HEK293 (cell line): Measurements from ENCODE around the gene SNX10.
A peak's percentile ranks its signal among the peaks of the same experiment; 100 is the strongest.

Experiments used
- CTCF ChIA-PET: fragments of 350-600 bp; formaldehyde crosslinking; extraction: SDS; loops from one replicate; lab custom pipeline; 2021; ENCODE audit warnings: antibody characterized with exemption; lab: Yijun Ruan, JAX
- POLR2A ChIA-PET: fragments of 300-600 bp; formaldehyde crosslinking; extraction: SDS; loops from one replicate; lab custom pipeline; 2020; ENCODE audit warnings: antibody characterized with exemption, inconsistent platforms; lab: Yijun Ruan, JAX
- H3K27ac ChIP-seq: fragments of 200-500 bp; sonication (Bioruptor generic); 2 replicates; pipeline ENCODE4 v1.5.1; 2014; ENCODE audit warnings: low read depth, low read length, control low read depth, inconsistent platforms; ENCODE audit errors: extremely low read depth
- H3K36me3 ChIP-seq, 2 experiments: fragments of 200-500 bp in 1 of 2; sonication (Bioruptor generic) in 1 of 2; 1 replicate in 1 of 2; 2 replicates in 1 of 2; pipeline ENCODE4 v1.5.1; 2014 to 2017; ENCODE audit warnings: inconsistent platforms in 2 of 2, low read length in 2 of 2; ENCODE audit not compliant: control insufficient read depth in 2 of 2, insufficient read depth in 1 of 2
- H3K4me1 ChIP-seq: fragments of 200-500 bp; sonication (Bioruptor generic); 2 replicates; pipeline ENCODE4 v1.5.1; 2014; ENCODE audit warnings: mild to moderate bottlenecking, low read length, inconsistent platforms; ENCODE audit not compliant: control insufficient read depth, insufficient read depth
- H3K4me3 ChIP-seq: 2 replicates; pipeline ENCODE4 v1.5.1; 2011; ENCODE audit warnings: low read depth, mild to moderate bottlenecking, control low read depth, low read length, moderate library complexity
- H3K9me3 ChIP-seq: fragments of 200-500 bp; sonication (Bioruptor generic); 2 replicates; pipeline ENCODE4 v1.5.1; 2014; ENCODE audit warnings: low read depth, low read length, inconsistent platforms; ENCODE audit not compliant: control insufficient read depth, insufficient read depth
- FEZF1 ChIP-seq: fragments of 450-650 bp; formaldehyde crosslinking; IDR thresholded peaks from 2 replicates; pipeline ENCODE4 v1.5.1; 2016; ENCODE audit warnings: missing biosample characterization, missing genetic modification characterization
- MYNN ChIP-seq: fragments of 450-650 bp; formaldehyde crosslinking; IDR thresholded peaks from 2 replicates; pipeline ENCODE4 v1.5.1; 2016; ENCODE audit warnings: missing biosample characterization, missing genetic modification characterization, borderline replicate concordance
- OSR2 ChIP-seq: fragments of 450-650 bp; formaldehyde crosslinking; IDR thresholded peaks from 2 replicates; pipeline ENCODE4 v1.5.1; 2016; ENCODE audit warnings: missing biosample characterization, missing genetic modification characterization
- WT1 ChIP-seq: fragments of 450-650 bp; formaldehyde crosslinking; IDR thresholded peaks from 2 replicates; pipeline ENCODE4 v1.5.1; 2016; ENCODE audit warnings: missing biosample characterization, missing genetic modification characterization
- ZBTB1 ChIP-seq: fragments of 450-650 bp; formaldehyde crosslinking; IDR thresholded peaks from 2 replicates; pipeline ENCODE4 v1.5.1; 2016; ENCODE audit warnings: missing biosample characterization, missing genetic modification characterization
- ZBTB44 ChIP-seq: fragments of 450-650 bp; IDR thresholded peaks from 2 replicates; pipeline ENCODE4 v1.5.1; 2018; ENCODE audit warnings: missing biosample characterization, mild to moderate bottlenecking, missing genetic modification characterization
- ZNF121 ChIP-seq: fragments of 450-650 bp; formaldehyde crosslinking; IDR thresholded peaks from 2 replicates; pipeline ENCODE4 v1.5.1; 2016; ENCODE audit warnings: missing biosample characterization, missing genetic modification characterization
- ZNF354C ChIP-seq: fragments of 450-650 bp; formaldehyde crosslinking; IDR thresholded peaks from 2 replicates; pipeline ENCODE4 v1.5.1; 2016; ENCODE audit warnings: missing biosample characterization, missing genetic modification characterization, low read depth, borderline replicate concordance
- ZNF423 ChIP-seq: fragments of 450-650 bp; formaldehyde crosslinking; IDR thresholded peaks from 2 replicates; pipeline ENCODE4 v1.5.1; 2016; ENCODE audit warnings: missing biosample characterization, missing genetic modification characterization
- ZNF529 ChIP-seq: fragments of 450-650 bp; formaldehyde crosslinking; IDR thresholded peaks from 2 replicates; pipeline ENCODE4 v1.5.1; 2017; ENCODE audit warnings: missing genetic modification characterization, missing biosample characterization; ENCODE audit not compliant: insufficient replicate concordance
- ZNF664 ChIP-seq: fragments of 450-650 bp; formaldehyde crosslinking; IDR thresholded peaks from 2 replicates; pipeline ENCODE4 v1.5.1; 2016; ENCODE audit warnings: missing biosample characterization, missing genetic modification characterization
- ZNF792 ChIP-seq: fragments of 450-650 bp; formaldehyde crosslinking; IDR thresholded peaks from 2 replicates; pipeline ENCODE4 v1.5.1; 2016; ENCODE audit warnings: missing biosample characterization, missing genetic modification characterization
- ZNF843 ChIP-seq: fragments of 450-650 bp; formaldehyde crosslinking; IDR thresholded peaks from 2 replicates; pipeline ENCODE4 v1.5.1; 2016; ENCODE audit warnings: missing biosample characterization, missing genetic modification characterization
- TF ChIP-seq, protein P1 (sequence below): fragments of 450-650 bp; formaldehyde crosslinking; IDR thresholded peaks from 2 replicates; pipeline ENCODE4 v1.5.1; 2016; ENCODE audit warnings: missing biosample characterization, missing genetic modification characterization

Gene SNX10

DNA sequence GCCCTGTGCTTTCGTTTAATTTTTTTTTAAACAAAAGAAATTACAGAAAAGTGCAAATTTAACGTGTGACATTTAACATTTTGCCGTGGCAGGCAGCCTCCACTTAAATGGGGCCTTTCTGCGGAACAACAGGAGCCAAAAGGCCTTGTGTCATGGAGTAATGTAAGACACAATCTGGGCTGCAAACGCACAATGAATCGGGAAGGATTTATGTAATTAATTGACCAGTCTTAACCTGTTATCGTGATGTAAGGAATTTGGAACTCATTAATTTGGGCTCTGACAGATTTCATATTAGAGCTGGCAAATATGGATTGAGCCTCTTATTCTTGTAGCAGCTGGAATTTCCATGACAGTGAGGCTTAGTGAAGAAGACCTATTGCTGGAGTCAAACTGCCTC lies 86.4 kb downstream of the SNX10 start (continued):
- no peak for TF ChIP-seq ZBTB1
- TF ChIP-seq MYNN (tag by site-specific recombination) = no peak
- no peak for TF ChIP-seq ZNF423 (tag by site-specific recombination)
- no peak for TF ChIP-seq ZNF354C (tag by site-specific recombination)
- TF ChIP-seq WT1 = no peak
- TF ChIP-seq ZNF792 (tag by site-specific recombination) = no peak
- no peak for TF ChIP-seq ZNF121

- Histone ChIP-seq H3K4me1 (peaks cover 18% of the 10 kb centered on the region), H3K27ac (no peak overlapping the region), H3K9me3 (no peaks in the 10 kb centered on the region)
- TF ChIP-seq ZNF843 = peak; percentile 73
- peak; percentile 54 for TF ChIP-seq FEZF1 (tag by site-specific recombination)
- peak; percentile 34; the same call in 1 of the 2 replicates for TF ChIP-seq OSR2
- TF ChIP-seq ZBTB44 (tag by site-specific recombination) = no peak
- TF ChIP-seq, all 188 proteins: peak for 3
- Histone ChIP-seq H3K36me3 (no peaks in the 10 kb centered on the region), H3K4me3 (no peak overlapping the region)
- POLR2A ChIA-PET = interaction anchor here (1.0 kb wide), 1 partner anchor 18 kb away, joined by 3 read pairs; no protein-coding TSS in a partner anchor
- CTCF ChIA-PET = interaction anchor here (0.6 to 1.6 kb wide), 3 partner anchors 121 to 764 kb away, joined by 3 to 5 read pairs (median 4); no protein-coding TSS in a partner anchor
Observed at GRCh38 chr7:26379711-26380110, 88.0 kb downstream of the SNX10 start.

DNA sequence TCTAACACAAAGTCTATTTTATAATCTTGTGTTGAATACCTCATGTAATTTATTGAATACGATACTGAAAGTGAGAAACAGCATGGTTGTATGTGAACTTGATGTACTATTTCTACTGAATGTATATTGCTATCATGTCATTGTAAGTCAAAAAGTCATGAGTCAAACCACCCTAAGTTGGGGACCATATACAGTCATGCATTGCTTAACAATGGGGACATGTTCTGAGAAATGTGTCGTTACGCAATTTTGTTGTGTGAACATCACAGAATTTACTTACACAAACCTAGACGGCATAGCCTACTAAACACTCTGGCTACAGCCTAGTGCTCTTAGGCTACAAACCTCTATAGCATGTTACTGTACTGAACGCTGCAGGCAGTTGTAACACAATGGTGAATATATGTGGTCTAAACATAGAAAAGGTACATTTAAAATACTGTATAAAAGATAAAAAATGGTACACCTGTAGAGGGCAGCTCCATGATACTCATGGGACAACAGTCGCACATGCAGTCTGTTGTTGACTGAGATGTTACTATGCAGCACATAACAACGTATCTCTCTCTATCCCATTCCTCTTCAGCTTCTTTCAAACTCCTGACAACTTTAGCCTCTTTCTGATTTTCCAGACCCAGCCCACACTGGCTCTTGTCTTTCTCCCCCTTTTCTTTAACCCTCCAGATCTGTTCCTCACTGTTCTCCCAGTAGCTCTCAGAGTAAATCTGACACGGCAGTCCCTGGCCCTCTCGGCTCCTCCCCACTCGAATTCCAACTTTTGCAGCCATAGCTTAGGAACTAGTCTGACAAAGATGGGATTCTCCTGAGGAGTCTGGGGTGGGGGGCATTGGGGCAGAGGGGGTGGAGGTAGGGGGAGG lies 90.1 kb downstream of the SNX10 start:
- no peaks in the 10 kb centered on the region for H3K9me3 ChIP-seq
- peak; percentile 43; the same call in 1 of the 2 replicates for TF ChIP-seq ZNF664 (tag by site-specific recombination)
- TF ChIP-seq, protein P1, sequence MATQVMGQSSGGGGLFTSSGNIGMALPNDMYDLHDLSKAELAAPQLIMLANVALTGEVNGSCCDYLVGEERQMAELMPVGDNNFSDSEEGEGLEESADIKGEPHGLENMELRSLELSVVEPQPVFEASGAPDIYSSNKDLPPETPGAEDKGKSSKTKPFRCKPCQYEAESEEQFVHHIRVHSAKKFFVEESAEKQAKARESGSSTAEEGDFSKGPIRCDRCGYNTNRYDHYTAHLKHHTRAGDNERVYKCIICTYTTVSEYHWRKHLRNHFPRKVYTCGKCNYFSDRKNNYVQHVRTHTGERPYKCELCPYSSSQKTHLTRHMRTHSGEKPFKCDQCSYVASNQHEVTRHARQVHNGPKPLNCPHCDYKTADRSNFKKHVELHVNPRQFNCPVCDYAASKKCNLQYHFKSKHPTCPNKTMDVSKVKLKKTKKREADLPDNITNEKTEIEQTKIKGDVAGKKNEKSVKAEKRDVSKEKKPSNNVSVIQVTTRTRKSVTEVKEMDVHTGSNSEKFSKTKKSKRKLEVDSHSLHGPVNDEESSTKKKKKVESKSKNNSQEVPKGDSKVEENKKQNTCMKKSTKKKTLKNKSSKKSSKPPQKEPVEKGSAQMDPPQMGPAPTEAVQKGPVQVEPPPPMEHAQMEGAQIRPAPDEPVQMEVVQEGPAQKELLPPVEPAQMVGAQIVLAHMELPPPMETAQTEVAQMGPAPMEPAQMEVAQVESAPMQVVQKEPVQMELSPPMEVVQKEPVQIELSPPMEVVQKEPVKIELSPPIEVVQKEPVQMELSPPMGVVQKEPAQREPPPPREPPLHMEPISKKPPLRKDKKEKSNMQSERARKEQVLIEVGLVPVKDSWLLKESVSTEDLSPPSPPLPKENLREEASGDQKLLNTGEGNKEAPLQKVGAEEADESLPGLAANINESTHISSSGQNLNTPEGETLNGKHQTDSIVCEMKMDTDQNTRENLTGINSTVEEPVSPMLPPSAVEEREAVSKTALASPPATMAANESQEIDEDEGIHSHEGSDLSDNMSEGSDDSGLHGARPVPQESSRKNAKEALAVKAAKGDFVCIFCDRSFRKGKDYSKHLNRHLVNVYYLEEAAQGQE (tag by site-specific recombination) = no peak
- no peak for TF ChIP-seq ZNF529 (tag by site-specific recombination)
- TF ChIP-seq, all 188 proteins: peak for 1
- Histone ChIP-seq H3K4me1 (peaks cover 16% of the 10 kb centered on the region), H3K36me3 (no peaks in the 10 kb centered on the region), H3K27ac (no peak overlapping the region), H3K4me3 (no peak overlapping the region)
- POLR2A ChIA-PET = no interaction called here
- CTCF ChIA-PET = interaction anchor here (0.6 to 1.4 kb wide), 8 partner anchors 35 to 489 kb away, joined by 3 to 5 read pairs (median 4); no protein-coding TSS in a partner anchor
